ENCODE data around the gene GRSF1.

DNA sequence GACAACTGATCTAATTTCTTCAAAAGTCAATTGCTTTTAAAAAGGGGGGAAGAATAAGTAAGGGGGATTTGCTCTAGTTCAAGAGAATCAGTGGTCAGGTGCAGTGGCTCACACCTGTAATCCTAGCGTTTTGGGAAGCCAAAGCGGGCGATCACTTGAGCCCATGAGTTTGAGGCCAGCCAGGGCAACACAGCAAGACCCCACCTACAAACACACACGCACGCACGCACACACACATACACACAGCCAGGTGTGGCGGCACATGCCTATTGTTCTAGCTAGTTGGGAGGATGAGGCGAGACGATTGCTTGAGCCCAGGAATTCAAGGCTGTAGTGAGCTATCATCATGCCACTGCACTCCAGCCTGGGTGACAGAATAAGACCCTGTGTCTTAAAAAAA is 9.6 kb downstream of the GRSF1 start:
- TF ChIP-seq, protein P1, sequence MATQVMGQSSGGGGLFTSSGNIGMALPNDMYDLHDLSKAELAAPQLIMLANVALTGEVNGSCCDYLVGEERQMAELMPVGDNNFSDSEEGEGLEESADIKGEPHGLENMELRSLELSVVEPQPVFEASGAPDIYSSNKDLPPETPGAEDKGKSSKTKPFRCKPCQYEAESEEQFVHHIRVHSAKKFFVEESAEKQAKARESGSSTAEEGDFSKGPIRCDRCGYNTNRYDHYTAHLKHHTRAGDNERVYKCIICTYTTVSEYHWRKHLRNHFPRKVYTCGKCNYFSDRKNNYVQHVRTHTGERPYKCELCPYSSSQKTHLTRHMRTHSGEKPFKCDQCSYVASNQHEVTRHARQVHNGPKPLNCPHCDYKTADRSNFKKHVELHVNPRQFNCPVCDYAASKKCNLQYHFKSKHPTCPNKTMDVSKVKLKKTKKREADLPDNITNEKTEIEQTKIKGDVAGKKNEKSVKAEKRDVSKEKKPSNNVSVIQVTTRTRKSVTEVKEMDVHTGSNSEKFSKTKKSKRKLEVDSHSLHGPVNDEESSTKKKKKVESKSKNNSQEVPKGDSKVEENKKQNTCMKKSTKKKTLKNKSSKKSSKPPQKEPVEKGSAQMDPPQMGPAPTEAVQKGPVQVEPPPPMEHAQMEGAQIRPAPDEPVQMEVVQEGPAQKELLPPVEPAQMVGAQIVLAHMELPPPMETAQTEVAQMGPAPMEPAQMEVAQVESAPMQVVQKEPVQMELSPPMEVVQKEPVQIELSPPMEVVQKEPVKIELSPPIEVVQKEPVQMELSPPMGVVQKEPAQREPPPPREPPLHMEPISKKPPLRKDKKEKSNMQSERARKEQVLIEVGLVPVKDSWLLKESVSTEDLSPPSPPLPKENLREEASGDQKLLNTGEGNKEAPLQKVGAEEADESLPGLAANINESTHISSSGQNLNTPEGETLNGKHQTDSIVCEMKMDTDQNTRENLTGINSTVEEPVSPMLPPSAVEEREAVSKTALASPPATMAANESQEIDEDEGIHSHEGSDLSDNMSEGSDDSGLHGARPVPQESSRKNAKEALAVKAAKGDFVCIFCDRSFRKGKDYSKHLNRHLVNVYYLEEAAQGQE (IDR thresholded peaks at IDR 0.05; ENCODE audit: insufficient read depth in 1 of 2, low read depth in 2 of 2, low read length in 2 of 2), result no peak
- no peak for TF ChIP-seq POLR2AphosphoS5 (IDR thresholded peaks at IDR 0.05; ENCODE audit: low read depth, low read length)
- TF ChIP-seq SIN3A (IDR thresholded peaks at IDR 0.05; ENCODE audit: borderline replicate concordance, insufficient read depth, low read length), result no peak

Data from PFSK-1 (cell line).